WTC11 (cell line): ENCODE data around the gene SLC35A4. TPM values are rescaled to one million over a fixed set of nuclear protein-coding genes. Genes with fewer than 3 reads are reported as not detected.

Experiments used
- ATAC-seq: fragments of 200-7000 bp; cut with Tn5 transposase; 2 replicates; pipeline ENCODE4 v1.10.0; 2021; ENCODE audit warnings: mild to moderate bottlenecking, moderate library complexity
- CTCF ChIA-PET: fragments of 300-600 bp; sonication (Branson Sonifier 250); formaldehyde crosslinking; loops from one replicate; lab custom pipeline; 2021; ENCODE audit warnings: antibody characterized with exemption; lab: Charles Lee
- POLR2A ChIA-PET: fragments of 350-600 bp; sonication (Branson Sonifier 250); formaldehyde crosslinking; loops from one replicate; lab custom pipeline; 2021; ENCODE audit warnings: antibody characterized with exemption; lab: Charles Lee
- DNase-seq: peaks from one replicate; pipeline ENCODE4 v3.0.0; 2021; ENCODE audit warnings: low spot score
- H3K27ac Mint-ChIP-seq: 2 replicates; pipeline ENCODE4 v1.8.0; 2021; ENCODE audit warnings: mixed read lengths
- H3K27me3 Mint-ChIP-seq: 2 replicates; pipeline ENCODE4 v1.8.0; 2021; ENCODE audit warnings: low read depth, mild to moderate bottlenecking, moderate library complexity, mixed read lengths
- H3K36me3 Mint-ChIP-seq: 2 replicates; pipeline ENCODE4 v1.8.0; 2021; ENCODE audit warnings: mixed read lengths
- H3K4me1 Mint-ChIP-seq: 2 replicates; pipeline ENCODE4 v1.8.0; 2022; ENCODE audit warnings: mixed read lengths
- H3K4me3 Mint-ChIP-seq: 2 replicates; pipeline ENCODE4 v1.8.0; 2021; ENCODE audit warnings: mild to moderate bottlenecking, moderate library complexity, mixed read lengths
- H3K9me3 Mint-ChIP-seq: 2 replicates; pipeline ENCODE4 v1.8.0; 2021; ENCODE audit warnings: mixed read lengths
- CREM ChIP-seq: sonication (generic); formaldehyde crosslinking; IDR thresholded peaks from 2 replicates; pipeline ENCODE4 v1.8.1; 2022; ENCODE audit warnings: mild to moderate bottlenecking, missing genetic modification reagents, moderate library complexity
- FOXP1 ChIP-seq: sonication (generic); formaldehyde crosslinking; IDR thresholded peaks from 2 replicates; pipeline ENCODE4 v1.8.0; 2022; ENCODE audit warnings: missing genetic modification reagents, mild to moderate bottlenecking, moderate library complexity, borderline replicate concordance
- GTF2I ChIP-seq: fragments of 250-450 bp; sonication (Bioruptor Pico); conservative IDR thresholded peaks from 2 replicates; pipeline ENCODE4 v1.4.0; 2021; ENCODE audit warnings: mild to moderate bottlenecking
- KAT7 ChIP-seq: sonication (generic); formaldehyde crosslinking; IDR thresholded peaks from 2 replicates; pipeline ENCODE4 v1.8.1; 2023; ENCODE audit warnings: missing genetic modification reagents, mild to moderate bottlenecking, borderline replicate concordance
- NFE2L1 ChIP-seq: sonication (generic); formaldehyde crosslinking; IDR thresholded peaks from 2 replicates; pipeline ENCODE4 v1.8.1; 2023; ENCODE audit warnings: missing genetic modification reagents
- PRRX2 ChIP-seq: fragments of 250-450 bp; sonication (Bioruptor Pico); IDR thresholded peaks from 2 replicates; pipeline ENCODE4 v1.8.0; 2021; ENCODE audit warnings: mild to moderate bottlenecking
- SP1 ChIP-seq: sonication (generic); formaldehyde crosslinking; conservative IDR thresholded peaks from 2 replicates; pipeline ENCODE4 v1.8.1; 2022; ENCODE audit warnings: missing genetic modification reagents
- TEAD1 ChIP-seq: sonication (generic); formaldehyde crosslinking; IDR thresholded peaks from 2 replicates; pipeline ENCODE4 v1.8.0; 2022; ENCODE audit warnings: mild to moderate bottlenecking, missing genetic modification reagents
- TEAD4 ChIP-seq: sonication (generic); formaldehyde crosslinking; IDR thresholded peaks from 2 replicates; pipeline ENCODE4 v1.8.0; 2022; ENCODE audit warnings: mild to moderate bottlenecking, missing genetic modification reagents
- ZNF396 ChIP-seq: fragments of 250-450 bp; sonication (Bioruptor Pico); IDR thresholded peaks from 2 replicates; pipeline ENCODE4 v1.8.0; 2021; ENCODE audit warnings: mild to moderate bottlenecking, moderate library complexity, borderline replicate concordance
- ZNF416 ChIP-seq: fragments of 250-450 bp; sonication (Bioruptor Pico); IDR thresholded peaks from 2 replicates; pipeline ENCODE4 v1.9.0; 2021; ENCODE audit warnings: mild to moderate bottlenecking, inconsistent platforms
- ZNF423 ChIP-seq: fragments of 250-450 bp; sonication (Bioruptor Pico); IDR thresholded peaks from 2 replicates; pipeline ENCODE4 v2.1.2; 2022; ENCODE audit warnings: mild to moderate bottlenecking, moderate library complexity
- total RNA-seq: library from RNA; stranded (reverse); gene quantifications from 3 replicates; pipeline ENCODE4 v1.2.3, GENCODE V29; 2021
- TF ChIP-seq, protein P1 (sequence below): sonication (generic); formaldehyde crosslinking; IDR thresholded peaks from 2 replicates; pipeline ENCODE4 v1.8.1; 2023; ENCODE audit warnings: mild to moderate bottlenecking, moderate library complexity, missing genetic modification reagents
- TF ChIP-seq, protein P2 (sequence below): sonication (generic); formaldehyde crosslinking; IDR thresholded peaks from 2 replicates; pipeline ENCODE4 v1.8.1; 2023; ENCODE audit warnings: mild to moderate bottlenecking, missing genetic modification reagents
- TF ChIP-seq, protein P3 (sequence below): sonication (generic); formaldehyde crosslinking; IDR thresholded peaks from 2 replicates; pipeline ENCODE4 v1.8.0; 2022; ENCODE audit warnings: mild to moderate bottlenecking, missing genetic modification reagents
- TF ChIP-seq, protein P4 (sequence below): sonication (generic); formaldehyde crosslinking; IDR thresholded peaks from 2 replicates; pipeline ENCODE4 v1.8.0; 2022; ENCODE audit warnings: mild to moderate bottlenecking, missing genetic modification reagents
- TF ChIP-seq, protein P5 (sequence below): sonication (generic); formaldehyde crosslinking; IDR thresholded peaks from 2 replicates; pipeline ENCODE4 v1.8.1; 2023; ENCODE audit warnings: mild to moderate bottlenecking, missing genetic modification reagents, moderate library complexity
- TF ChIP-seq, protein P6 (sequence below): fragments of 200-600 bp; IDR thresholded peaks from 2 replicates; pipeline ENCODE4 v1.8.0; 2022; ENCODE audit warnings: antibody characterized with exemption
- TF ChIP-seq, protein P7 (sequence below): sonication (generic); formaldehyde crosslinking; conservative IDR thresholded peaks from 2 replicates; pipeline ENCODE4 v1.8.1; 2023; ENCODE audit warnings: mild to moderate bottlenecking, low read depth, missing genetic modification reagents, moderate library complexity

Gene SLC35A4
- total RNA-seq, 1 experiment from 2014 or later: 74.7 TPM

DNA sequence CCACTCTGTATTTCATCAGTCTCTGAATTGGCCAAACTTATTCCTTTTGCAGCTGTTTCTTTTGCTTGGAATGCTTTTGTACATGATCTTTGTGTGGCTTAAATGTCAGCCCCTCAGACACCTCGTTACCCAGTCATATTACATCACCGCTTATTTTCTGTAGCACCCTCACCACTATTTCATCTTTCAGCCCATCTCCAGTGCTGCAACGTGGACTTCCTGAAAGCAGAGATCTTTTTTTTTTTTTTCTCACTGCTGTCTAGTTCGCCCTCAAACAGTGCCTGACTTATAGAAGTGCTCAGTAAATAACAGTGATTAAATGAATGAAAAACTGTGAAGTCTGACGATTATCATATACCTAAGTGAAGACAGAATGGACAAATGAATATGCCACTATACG is 8.2 kb upstream of the SLC35A4 start:
- Mint-ChIP-seq H3K9me3 (no peaks in the 10 kb centered on the region), H3K27ac (peak overlapping the region; percentile 59), H3K4me1 (peaks cover 24% of the 10 kb centered on the region), H3K27me3 (no peaks in the 10 kb centered on the region), H3K4me3 (peak overlapping the region; percentile 87), H3K36me3 (peaks cover 25% of the 10 kb centered on the region)
- CTCF ChIA-PET: interaction anchor here (0.8 kb wide), 1 partner anchor 9 kb away, joined by 3 read pairs; the partner anchor contains the start of gene EIF4EBP3
- no peak for TF ChIP-seq ZNF423 (CRISPR knock-in tag)
- TF ChIP-seq TEAD1 (CRISPR knock-in tag): no peak
- TF ChIP-seq, protein P1, sequence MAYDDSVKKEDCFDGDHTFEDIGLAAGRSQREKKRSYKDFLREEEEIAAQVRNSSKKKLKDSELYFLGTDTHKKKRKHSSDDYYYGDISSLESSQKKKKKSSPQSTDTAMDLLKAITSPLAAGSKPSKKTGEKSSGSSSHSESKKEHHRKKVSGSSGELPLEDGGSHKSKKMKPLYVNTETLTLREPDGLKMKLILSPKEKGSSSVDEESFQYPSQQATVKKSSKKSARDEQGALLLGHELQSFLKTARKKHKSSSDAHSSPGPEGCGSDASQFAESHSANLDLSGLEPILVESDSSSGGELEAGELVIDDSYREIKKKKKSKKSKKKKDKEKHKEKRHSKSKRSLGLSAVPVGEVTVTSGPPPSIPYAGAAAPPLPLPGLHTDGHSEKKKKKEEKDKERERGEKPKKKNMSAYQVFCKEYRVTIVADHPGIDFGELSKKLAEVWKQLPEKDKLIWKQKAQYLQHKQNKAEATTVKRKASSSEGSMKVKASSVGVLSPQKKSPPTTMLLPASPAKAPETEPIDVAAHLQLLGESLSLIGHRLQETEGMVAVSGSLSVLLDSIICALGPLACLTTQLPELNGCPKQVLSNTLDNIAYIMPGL: no peak
- TF ChIP-seq FOXP1 (CRISPR knock-in tag): no peak
- TF ChIP-seq GTF2I (CRISPR knock-in tag): no peak
- TF ChIP-seq TEAD4 (CRISPR knock-in tag): no peak
- TF ChIP-seq, protein P2, sequence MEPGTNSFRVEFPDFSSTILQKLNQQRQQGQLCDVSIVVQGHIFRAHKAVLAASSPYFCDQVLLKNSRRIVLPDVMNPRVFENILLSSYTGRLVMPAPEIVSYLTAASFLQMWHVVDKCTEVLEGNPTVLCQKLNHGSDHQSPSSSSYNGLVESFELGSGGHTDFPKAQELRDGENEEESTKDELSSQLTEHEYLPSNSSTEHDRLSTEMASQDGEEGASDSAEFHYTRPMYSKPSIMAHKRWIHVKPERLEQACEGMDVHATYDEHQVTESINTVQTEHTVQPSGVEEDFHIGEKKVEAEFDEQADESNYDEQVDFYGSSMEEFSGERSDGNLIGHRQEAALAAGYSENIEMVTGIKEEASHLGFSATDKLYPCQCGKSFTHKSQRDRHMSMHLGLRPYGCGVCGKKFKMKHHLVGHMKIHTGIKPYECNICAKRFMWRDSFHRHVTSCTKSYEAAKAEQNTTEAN (CRISPR knock-in tag): no peak
- TF ChIP-seq CREM (CRISPR knock-in tag): no peak
- TF ChIP-seq KAT7 (CRISPR knock-in tag): no peak
- no peak for TF ChIP-seq ZNF396
- TF ChIP-seq, protein P3, sequence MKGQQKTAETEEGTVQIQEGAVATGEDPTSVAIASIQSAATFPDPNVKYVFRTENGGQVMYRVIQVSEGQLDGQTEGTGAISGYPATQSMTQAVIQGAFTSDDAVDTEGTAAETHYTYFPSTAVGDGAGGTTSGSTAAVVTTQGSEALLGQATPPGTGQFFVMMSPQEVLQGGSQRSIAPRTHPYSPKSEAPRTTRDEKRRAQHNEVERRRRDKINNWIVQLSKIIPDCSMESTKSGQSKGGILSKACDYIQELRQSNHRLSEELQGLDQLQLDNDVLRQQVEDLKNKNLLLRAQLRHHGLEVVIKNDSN (CRISPR knock-in tag): no peak
- TF ChIP-seq SP1 (CRISPR knock-in tag): no peak
- TF ChIP-seq, protein P4, sequence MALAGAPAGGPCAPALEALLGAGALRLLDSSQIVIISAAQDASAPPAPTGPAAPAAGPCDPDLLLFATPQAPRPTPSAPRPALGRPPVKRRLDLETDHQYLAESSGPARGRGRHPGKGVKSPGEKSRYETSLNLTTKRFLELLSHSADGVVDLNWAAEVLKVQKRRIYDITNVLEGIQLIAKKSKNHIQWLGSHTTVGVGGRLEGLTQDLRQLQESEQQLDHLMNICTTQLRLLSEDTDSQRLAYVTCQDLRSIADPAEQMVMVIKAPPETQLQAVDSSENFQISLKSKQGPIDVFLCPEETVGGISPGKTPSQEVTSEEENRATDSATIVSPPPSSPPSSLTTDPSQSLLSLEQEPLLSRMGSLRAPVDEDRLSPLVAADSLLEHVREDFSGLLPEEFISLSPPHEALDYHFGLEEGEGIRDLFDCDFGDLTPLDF (CRISPR knock-in tag): no peak
- no peak for TF ChIP-seq NFE2L1 (CRISPR knock-in tag)
- no peak for TF ChIP-seq PRRX2 (CRISPR knock-in tag)
- TF ChIP-seq, protein P5, sequence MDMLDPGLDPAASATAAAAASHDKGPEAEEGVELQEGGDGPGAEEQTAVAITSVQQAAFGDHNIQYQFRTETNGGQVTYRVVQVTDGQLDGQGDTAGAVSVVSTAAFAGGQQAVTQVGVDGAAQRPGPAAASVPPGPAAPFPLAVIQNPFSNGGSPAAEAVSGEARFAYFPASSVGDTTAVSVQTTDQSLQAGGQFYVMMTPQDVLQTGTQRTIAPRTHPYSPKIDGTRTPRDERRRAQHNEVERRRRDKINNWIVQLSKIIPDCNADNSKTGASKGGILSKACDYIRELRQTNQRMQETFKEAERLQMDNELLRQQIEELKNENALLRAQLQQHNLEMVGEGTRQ (CRISPR knock-in tag): no peak
- TF ChIP-seq, protein P6, sequence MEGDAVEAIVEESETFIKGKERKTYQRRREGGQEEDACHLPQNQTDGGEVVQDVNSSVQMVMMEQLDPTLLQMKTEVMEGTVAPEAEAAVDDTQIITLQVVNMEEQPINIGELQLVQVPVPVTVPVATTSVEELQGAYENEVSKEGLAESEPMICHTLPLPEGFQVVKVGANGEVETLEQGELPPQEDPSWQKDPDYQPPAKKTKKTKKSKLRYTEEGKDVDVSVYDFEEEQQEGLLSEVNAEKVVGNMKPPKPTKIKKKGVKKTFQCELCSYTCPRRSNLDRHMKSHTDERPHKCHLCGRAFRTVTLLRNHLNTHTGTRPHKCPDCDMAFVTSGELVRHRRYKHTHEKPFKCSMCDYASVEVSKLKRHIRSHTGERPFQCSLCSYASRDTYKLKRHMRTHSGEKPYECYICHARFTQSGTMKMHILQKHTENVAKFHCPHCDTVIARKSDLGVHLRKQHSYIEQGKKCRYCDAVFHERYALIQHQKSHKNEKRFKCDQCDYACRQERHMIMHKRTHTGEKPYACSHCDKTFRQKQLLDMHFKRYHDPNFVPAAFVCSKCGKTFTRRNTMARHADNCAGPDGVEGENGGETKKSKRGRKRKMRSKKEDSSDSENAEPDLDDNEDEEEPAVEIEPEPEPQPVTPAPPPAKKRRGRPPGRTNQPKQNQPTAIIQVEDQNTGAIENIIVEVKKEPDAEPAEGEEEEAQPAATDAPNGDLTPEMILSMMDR: no peak
- no peak for TF ChIP-seq ZNF416 (CRISPR knock-in tag)
- TF ChIP-seq, protein P7, sequence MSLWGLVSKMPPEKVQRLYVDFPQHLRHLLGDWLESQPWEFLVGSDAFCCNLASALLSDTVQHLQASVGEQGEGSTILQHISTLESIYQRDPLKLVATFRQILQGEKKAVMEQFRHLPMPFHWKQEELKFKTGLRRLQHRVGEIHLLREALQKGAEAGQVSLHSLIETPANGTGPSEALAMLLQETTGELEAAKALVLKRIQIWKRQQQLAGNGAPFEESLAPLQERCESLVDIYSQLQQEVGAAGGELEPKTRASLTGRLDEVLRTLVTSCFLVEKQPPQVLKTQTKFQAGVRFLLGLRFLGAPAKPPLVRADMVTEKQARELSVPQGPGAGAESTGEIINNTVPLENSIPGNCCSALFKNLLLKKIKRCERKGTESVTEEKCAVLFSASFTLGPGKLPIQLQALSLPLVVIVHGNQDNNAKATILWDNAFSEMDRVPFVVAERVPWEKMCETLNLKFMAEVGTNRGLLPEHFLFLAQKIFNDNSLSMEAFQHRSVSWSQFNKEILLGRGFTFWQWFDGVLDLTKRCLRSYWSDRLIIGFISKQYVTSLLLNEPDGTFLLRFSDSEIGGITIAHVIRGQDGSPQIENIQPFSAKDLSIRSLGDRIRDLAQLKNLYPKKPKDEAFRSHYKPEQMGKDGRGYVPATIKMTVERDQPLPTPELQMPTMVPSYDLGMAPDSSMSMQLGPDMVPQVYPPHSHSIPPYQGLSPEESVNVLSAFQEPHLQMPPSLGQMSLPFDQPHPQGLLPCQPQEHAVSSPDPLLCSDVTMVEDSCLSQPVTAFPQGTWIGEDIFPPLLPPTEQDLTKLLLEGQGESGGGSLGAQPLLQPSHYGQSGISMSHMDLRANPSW (CRISPR knock-in tag): no peak
- ATAC-seq (no peak), DNase-seq (no peak)
- POLR2A ChIA-PET: interaction anchor here (1.1 to 3.8 kb wide), 3 partner anchors 9 kb away, joined by 3 to 47 read pairs (median 4); partner anchors contain the start of gene EIF4EBP3
